GM12873 (cell line): ENCODE results near the gene REPS2.

Experiments
- TF ChIP-seq, protein P1 (sequence below): IDR thresholded peaks from 2 replicates; pipeline ENCODE4 v1.5.1; 2012; ENCODE audit warnings: low read depth, mild to moderate bottlenecking, moderate library complexity, low read length, control low read depth; ENCODE audit not compliant: insufficient read depth; ENCODE audit errors: missing control alignments

Gene REPS2

DNA sequence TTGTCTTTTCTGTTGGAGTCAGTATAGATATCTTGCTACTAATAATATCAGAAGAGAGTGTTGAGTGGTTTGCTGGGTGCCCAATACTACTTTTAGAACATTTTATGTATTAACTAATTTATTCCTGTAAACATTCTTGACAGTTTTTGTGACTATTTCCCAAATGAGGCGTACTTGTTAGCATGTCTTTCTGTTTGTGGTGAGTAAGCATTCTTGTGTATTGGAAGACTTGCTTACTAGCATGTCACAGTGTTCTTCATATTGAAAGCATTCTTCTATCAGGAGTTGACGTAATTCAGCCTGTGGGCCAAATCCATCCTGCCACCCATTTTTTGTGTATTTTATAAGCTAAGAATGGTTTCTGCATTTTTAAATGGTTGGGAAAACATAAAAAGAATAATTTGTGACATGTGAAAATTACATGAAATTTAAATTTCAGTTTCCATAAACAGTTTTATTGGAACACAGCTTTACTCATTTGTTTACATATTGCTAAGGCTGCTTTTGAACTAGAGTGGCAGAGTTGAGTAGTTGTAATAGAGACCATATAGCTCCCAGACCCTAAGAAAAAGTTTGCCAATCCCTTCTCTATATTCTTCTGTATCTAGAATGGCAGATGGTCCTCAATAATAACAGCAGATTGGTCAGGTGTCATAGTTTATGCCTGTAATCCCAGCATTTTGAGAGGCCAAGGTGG, 20.4 kb downstream of the REPS2 start:
- TF ChIP-seq, protein P1, sequence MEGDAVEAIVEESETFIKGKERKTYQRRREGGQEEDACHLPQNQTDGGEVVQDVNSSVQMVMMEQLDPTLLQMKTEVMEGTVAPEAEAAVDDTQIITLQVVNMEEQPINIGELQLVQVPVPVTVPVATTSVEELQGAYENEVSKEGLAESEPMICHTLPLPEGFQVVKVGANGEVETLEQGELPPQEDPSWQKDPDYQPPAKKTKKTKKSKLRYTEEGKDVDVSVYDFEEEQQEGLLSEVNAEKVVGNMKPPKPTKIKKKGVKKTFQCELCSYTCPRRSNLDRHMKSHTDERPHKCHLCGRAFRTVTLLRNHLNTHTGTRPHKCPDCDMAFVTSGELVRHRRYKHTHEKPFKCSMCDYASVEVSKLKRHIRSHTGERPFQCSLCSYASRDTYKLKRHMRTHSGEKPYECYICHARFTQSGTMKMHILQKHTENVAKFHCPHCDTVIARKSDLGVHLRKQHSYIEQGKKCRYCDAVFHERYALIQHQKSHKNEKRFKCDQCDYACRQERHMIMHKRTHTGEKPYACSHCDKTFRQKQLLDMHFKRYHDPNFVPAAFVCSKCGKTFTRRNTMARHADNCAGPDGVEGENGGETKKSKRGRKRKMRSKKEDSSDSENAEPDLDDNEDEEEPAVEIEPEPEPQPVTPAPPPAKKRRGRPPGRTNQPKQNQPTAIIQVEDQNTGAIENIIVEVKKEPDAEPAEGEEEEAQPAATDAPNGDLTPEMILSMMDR: no peak

DNA sequence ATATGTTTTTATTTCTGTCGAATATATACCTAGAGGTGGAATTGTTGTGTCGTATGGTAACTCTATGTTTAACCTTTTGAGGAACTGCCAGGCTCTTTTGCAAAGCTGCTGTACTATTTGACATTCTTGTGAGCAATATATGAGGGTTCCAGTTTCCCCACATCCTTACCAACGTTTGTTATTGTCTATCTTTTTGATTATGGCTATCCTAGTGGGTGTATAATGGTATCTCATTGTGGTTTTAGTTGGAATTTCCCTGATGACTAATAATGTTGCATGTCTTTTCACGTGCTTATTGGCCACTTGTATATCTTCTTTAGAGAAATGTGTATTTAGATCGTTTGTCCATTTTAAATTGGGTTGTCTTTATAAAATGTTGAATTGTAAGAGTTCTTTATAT, 24.5 kb downstream of the REPS2 start:
- TF ChIP-seq, protein P1: no peak

DNA sequence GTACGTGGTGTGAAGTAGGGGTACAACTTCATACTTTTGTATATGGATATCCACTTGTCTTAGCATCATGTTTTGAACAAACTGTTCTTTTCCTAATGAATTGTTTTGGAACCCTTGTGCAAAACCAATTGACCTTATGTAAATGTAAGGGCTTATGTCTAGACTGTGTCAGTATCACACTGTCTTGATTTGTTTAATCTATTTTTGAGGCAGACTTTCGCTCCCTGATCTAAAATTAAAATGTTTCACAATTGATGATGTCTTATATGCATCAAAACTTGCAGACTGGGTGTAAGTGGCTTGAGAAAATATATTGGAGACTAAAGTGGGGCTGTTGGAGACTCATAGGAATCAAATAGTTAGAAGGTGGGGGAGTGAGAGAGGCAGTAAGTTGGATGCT, 25.2 kb downstream of the REPS2 start:
- TF ChIP-seq, protein P1: no peak

DNA sequence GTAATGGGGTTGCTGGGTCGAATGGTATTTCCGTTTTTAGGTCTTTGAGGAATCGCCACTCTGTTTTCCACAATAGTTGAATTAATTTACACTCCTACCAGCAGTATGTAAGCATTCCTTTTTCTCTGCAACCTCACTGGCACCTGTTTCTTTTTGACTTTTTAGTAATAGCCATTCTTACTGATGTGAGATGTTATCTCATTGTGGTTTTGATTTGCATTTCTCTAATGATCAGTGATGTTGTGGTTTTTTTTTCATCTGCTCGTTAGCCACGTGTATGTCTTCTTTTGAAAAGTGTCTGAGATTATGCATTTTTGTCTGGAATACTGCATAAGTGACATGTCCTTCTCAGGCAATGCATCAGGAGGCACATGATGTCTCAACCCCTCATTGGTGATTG, 28.8 kb downstream of the REPS2 start:
- TF ChIP-seq, protein P1: no peak

DNA sequence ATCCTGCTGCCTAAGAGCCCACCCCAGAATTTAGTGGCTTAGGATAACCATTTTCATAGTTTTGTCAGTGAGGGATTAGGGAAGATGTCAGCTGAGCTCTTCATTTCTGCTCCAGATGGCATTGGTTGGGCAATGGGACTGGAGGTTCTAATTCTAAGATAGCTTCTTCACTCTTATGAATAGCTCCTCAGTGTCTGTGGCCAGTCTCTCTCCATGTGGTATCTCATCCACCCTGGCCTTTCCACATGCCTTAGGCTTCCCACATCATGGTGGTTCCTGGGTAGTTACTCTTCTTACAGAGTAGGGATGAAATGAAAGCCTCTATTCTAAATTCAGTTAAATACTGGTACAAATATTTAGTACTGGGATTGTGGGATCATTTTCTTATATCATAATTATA, 31.3 kb downstream of the REPS2 start:
- TF ChIP-seq, protein P1: no peak

DNA sequence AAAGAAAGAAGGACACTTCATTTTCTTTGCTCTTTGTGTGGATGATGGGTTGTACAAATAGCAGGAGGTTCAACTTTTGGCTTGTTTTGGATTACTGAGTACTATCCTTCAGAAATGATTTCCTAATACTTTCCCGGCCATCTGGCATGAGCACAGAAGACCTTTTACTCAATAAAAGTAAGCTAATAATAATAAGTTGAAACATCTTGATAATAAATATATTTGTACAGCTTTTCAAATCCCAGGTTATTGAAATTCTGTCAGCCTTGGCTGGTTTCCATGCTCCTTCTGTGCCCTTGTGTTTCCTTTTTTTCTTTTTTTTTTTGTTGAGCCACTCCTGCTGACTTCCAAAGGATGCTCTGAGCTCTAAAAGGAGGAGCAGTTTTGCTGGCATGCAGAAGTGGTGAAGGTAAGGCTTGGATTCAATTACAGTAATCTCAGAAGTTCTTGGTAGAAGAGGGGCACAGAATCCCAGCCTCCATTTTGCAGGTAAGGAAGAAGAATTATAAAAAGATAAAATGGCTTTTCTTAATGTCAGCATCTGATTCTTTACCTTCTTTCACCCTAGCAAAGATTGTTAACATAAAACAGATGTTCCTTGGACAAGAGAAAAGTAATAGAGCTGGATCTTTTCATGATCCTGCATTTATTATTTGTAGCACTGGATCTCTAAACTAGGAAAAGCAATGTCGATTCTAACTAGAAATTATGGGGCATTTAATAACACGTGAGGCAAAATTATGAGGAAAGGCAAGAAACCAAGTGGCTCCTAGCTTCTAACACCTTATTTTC, 31.9 kb downstream of the REPS2 start:
- TF ChIP-seq, protein P1: no peak

DNA sequence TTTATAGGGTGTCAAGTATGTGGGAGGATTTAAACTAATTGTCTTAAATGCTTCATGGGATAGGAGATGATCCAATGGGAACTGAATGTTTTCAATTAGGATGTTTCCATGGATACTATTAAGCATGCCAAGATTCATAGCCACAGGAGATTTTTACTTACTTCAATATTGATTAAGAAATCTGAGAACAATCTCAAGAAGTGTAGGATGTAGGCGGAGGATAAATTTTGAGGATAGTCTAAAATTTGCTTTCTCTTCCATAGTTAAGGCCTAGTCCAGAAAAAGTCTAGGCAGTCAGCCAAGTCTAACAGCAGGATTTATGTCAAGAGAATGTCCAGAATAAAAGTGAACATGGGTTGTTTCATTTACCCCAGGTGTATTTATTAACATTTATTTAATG, 32.8 kb downstream of the REPS2 start:
- TF ChIP-seq, protein P1: no peak
